Uterus (tissue), 2 donors: Measurements from ENCODE around the gene TRMT6.

Experiments used
- CTCF ChIP-seq, 4 experiments: fragments of 200-600 bp in 2 of 4; fragments of 450-650 bp in 2 of 4; sonication (generic) in 2 of 4; IDR thresholded peaks; one replicate each; pipeline ENCODE4 v1.5.1; 2016 to 2019; ENCODE audit warnings: antibody characterized with exemption in 4 of 4, mild to moderate bottlenecking in 2 of 4, moderate library complexity in 1 of 4
- POLR2A ChIP-seq, 2 donors: fragments of 450-650 bp; IDR thresholded peaks; one replicate each; pipeline ENCODE4 v1.6.1; 2016; ENCODE audit warnings: antibody characterized with exemption in 2 of 2, mild to moderate bottlenecking in 1 of 2, moderate library complexity in 1 of 2

DNA sequence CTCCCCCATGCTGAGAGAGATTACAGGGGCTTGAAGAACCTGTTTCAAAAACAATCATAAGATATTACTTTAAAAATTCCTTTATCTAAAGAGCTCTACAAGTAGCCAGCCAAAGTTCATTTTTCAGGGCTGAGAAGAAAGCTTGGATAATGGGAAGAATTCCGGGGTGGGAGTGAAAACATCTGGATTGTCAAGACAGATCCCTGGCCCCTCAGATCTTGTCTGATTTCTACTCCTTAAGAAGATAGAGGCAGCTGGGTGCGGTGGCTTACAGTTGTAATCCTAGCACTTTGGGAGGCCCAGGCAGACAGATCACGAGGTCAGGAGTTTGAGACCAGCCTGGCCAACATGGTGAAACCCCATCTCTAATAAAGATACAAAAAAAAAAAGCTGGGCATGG is 24.8 kb downstream of the TRMT6 start:
- TF ChIP-seq CTCF (IDR thresholded peaks at IDR 0.05), result no peak
- TF ChIP-seq POLR2A (IDR thresholded peaks at IDR 0.05), result no peak
